HepG2 (cell line): ENCODE measurements around the gene ZNF451.

Experiments
- MLX ChIP-seq: IDR thresholded peaks from 2 replicates; pipeline ENCODE4 v1.6.1; 2016
- ZNF768 ChIP-seq: sonication (generic); formaldehyde crosslinking; IDR thresholded peaks from 2 replicates; pipeline ENCODE4 v1.4.0; 2020; ENCODE audit warnings: missing genetic modification reagents

- no peak for TF ChIP-seq MLX (CRISPR knock-in tag)
- TF ChIP-seq ZNF768 (CRISPR knock-in tag) = no peak
Measured at GRCh38 chr6:57138026-57138425, 48.0 kb downstream of the ZNF451 start.
